Chondrocyte (in vitro differentiated cells): ENCODE measurements around the gene SMAGP. TPM values are rescaled to one million over a fixed set of nuclear protein-coding genes. Genes with fewer than 3 reads are reported as not detected.

Experiments used
- DNase-seq: peaks from one replicate; pipeline ENCODE4 v3.0.0; 2021; ENCODE audit warnings: mixed read lengths, low spot score
- H3K27ac Mint-ChIP-seq: one replicate; pipeline ENCODE4 v1.8.0; 2021; ENCODE audit warnings: mild to moderate bottlenecking, moderate library complexity, mixed read lengths; ENCODE audit not compliant: unreplicated experiment
- H3K27me3 Mint-ChIP-seq: 2 replicates; pipeline ENCODE4 v1.8.0; 2021; ENCODE audit warnings: low read depth, mixed read lengths
- H3K36me3 Mint-ChIP-seq: 2 replicates; pipeline ENCODE4 v1.8.0; 2021; ENCODE audit warnings: low read depth, mixed read lengths
- H3K4me1 Mint-ChIP-seq: 2 replicates; pipeline ENCODE4 v1.8.0; 2021; ENCODE audit warnings: low read depth, mild to moderate bottlenecking, mixed read lengths
- H3K4me3 Mint-ChIP-seq: one replicate; pipeline ENCODE4 v1.8.0; 2021; ENCODE audit warnings: mild to moderate bottlenecking, moderate library complexity, mixed read lengths; ENCODE audit not compliant: unreplicated experiment
- H3K9me3 Mint-ChIP-seq: 2 replicates; pipeline ENCODE4 v1.8.0; 2021; ENCODE audit warnings: low read depth, mixed read lengths
- CTCF ChIP-seq: fragments of 200-600 bp; sonication (generic); IDR thresholded peaks from 2 replicates; pipeline ENCODE4 v1.5.0; 2021; ENCODE audit warnings: antibody characterized with exemption, mild to moderate bottlenecking, moderate library complexity
- total RNA-seq: library from RNA; stranded (reverse); gene quantifications from 3 replicates; pipeline ENCODE4 v1.2.1, GENCODE V29; 2021

The SMAGP gene
- total RNA-seq, 1 donor from 2014 or later = 8.0 TPM

- no peaks in the 10 kb centered on the region for H3K27me3 Mint-ChIP-seq
- TF ChIP-seq CTCF = peak; percentile 74
- peaks cover 17% of the 10 kb centered on the region for H3K4me1 Mint-ChIP-seq
- no peak for DNase-seq
- H3K9me3 Mint-ChIP-seq = no peaks in the 10 kb centered on the region
- H3K4me3 Mint-ChIP-seq = peak within 1 kb of the TSS; percentile 74
- peaks cover 2% of the 10 kb centered on the region for H3K36me3 Mint-ChIP-seq
- H3K27ac Mint-ChIP-seq = peak within 1 kb of the TSS; percentile 85
These were observed 52.1 kb downstream of the SMAGP start, which contains the start of gene POU6F1 for GRCh38 chr12:51217968-51218606. TSS of gene POU6F1 (minus strand) at chr12:51218062. CDS start at chr12:51206836, 11,226 bp downstream.

- no peaks in the 10 kb centered on the region for H3K9me3 Mint-ChIP-seq
- peak overlapping the region; percentile 57 for H3K27ac Mint-ChIP-seq
These were observed 52.9 kb downstream of the SMAGP start for GRCh38 chr12:51217133-51217967.

GRCh38 chr12:51216642-51217041 is 53.6 kb downstream of the SMAGP start:
- H3K27ac Mint-ChIP-seq = no peak overlapping the region
- TF ChIP-seq CTCF = no peak
- peak overlapping the region; percentile 74 for H3K4me3 Mint-ChIP-seq
- no peak for DNase-seq
- peaks cover 17% of the 10 kb centered on the region for H3K4me1 Mint-ChIP-seq
- H3K36me3 Mint-ChIP-seq = peaks cover 2% of the 10 kb centered on the region
- H3K27me3 Mint-ChIP-seq = no peaks in the 10 kb centered on the region
- H3K9me3 Mint-ChIP-seq = no peaks in the 10 kb centered on the region

More at GRCh38 chr12:51217133-51217967, 52.9 kb downstream of the SMAGP start:
- peaks cover 2% of the 10 kb centered on the region for H3K36me3 Mint-ChIP-seq
- no peak for DNase-seq
- peaks cover 17% of the 10 kb centered on the region for H3K4me1 Mint-ChIP-seq
- H3K4me3 Mint-ChIP-seq = peak overlapping the region; percentile 74
- peak; percentile 60 for TF ChIP-seq CTCF
- no peaks in the 10 kb centered on the region for H3K27me3 Mint-ChIP-seq

- TF ChIP-seq CTCF = no peak
- Mint-ChIP-seq H3K27me3 (no peaks in the 10 kb centered on the region), H3K9me3 (no peaks in the 10 kb centered on the region), H3K4me3 (no peak overlapping the region), H3K27ac (no peak overlapping the region), H3K4me1 (peaks cover 17% of the 10 kb centered on the region), H3K36me3 (peaks cover 4% of the 10 kb centered on the region)
- no peak for DNase-seq
These were observed 55.3 kb downstream of the SMAGP start for GRCh38 chr12:51214895-51215294.

GRCh38 chr12:51210690-51211395 is 59.4 kb downstream of the SMAGP start:
- Mint-ChIP-seq H3K27ac (no peak overlapping the region), H3K4me3 (no peak overlapping the region), H3K36me3 (peaks cover 6% of the 10 kb centered on the region), H3K4me1 (no peaks in the 10 kb centered on the region), H3K9me3 (no peaks in the 10 kb centered on the region), H3K27me3 (no peaks in the 10 kb centered on the region)
- no peak for DNase-seq
- TF ChIP-seq CTCF = no peak
